ENCODE measurements around the gene PIK3C2B.

DNA sequence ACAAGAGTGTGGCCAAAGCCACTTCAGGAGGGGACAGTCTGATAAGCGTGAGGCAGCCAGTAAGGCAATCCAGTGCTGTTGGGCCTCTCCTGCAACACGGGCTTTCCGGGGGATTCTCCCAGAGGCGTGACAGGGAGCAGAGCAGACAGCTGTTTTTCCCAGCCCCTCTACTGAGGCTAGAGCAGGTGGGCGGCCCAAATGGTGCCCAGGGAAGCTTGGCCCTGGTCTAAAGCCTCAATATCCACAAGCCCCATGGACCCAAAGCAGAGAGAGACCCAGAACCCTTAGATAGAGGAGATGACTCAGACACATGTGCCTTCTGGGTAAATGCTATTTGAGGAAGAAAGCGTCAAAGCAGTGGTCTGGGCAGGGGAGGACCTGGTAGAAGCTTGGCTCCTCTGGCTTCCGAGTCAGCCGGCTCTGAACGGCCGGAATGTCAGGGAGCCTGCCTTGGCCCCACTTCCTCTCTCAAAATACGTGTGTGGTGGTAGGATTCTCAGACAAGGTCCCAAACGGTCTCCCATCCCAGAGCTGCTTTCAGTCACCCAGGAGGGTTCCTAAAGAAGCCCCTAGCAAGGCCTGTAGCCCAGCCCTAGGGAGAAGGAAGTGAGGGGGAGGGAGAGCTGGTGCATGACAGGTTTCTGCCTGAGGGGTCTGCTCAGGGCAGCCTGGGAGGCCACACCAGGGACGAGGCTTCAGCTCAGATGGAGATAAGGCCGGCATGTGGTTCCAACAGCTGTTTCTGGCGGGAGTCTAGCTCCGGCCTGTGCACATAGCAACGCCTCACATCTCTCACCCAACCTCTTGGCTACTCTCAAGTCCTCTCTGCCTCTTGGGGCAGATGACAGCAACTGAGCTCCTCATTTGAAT is 28.8 kb downstream of the PIK3C2B start:
- TF ChIP-seq, protein P1, sequence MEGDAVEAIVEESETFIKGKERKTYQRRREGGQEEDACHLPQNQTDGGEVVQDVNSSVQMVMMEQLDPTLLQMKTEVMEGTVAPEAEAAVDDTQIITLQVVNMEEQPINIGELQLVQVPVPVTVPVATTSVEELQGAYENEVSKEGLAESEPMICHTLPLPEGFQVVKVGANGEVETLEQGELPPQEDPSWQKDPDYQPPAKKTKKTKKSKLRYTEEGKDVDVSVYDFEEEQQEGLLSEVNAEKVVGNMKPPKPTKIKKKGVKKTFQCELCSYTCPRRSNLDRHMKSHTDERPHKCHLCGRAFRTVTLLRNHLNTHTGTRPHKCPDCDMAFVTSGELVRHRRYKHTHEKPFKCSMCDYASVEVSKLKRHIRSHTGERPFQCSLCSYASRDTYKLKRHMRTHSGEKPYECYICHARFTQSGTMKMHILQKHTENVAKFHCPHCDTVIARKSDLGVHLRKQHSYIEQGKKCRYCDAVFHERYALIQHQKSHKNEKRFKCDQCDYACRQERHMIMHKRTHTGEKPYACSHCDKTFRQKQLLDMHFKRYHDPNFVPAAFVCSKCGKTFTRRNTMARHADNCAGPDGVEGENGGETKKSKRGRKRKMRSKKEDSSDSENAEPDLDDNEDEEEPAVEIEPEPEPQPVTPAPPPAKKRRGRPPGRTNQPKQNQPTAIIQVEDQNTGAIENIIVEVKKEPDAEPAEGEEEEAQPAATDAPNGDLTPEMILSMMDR (IDR thresholded peaks at IDR 0.05), result no peak
- no peak for TF ChIP-seq POLR2A (IDR thresholded peaks at IDR 0.05)
- no peak for TF ChIP-seq EP300 (IDR thresholded peaks at IDR 0.05)

Measured in gastroesophageal sphincter (tissue), 3 donors.